Adrenal gland (tissue), 5 donors: ENCODE results near the gene PTPRD.

Experiments used
- POLR2A ChIP-seq, 2 donors: fragments of 450-650 bp; IDR thresholded peaks; one replicate each; pipeline ENCODE4 v1.6.1; 2017; ENCODE audit warnings: antibody characterized with exemption in 2 of 2, mild to moderate bottlenecking in 2 of 2, moderate library complexity in 1 of 2
- TF ChIP-seq, protein P1 (sequence below), 6 experiments: fragments of 450-650 bp in 4 of 6; fragments of 200-600 bp in 2 of 6; sonication (generic) in 1 of 6; IDR thresholded peaks; 1 replicate in 5 of 6; 2 replicates in 1 of 6; pipeline versions ENCODE4 v1.5.1 to v1.8.0; 2016 to 2021; ENCODE audit warnings: antibody characterized with exemption in 6 of 6, mild to moderate bottlenecking in 2 of 6, moderate library complexity in 1 of 6
- donor health status: DM: no; HTN: no; CAD: no.

DNA sequence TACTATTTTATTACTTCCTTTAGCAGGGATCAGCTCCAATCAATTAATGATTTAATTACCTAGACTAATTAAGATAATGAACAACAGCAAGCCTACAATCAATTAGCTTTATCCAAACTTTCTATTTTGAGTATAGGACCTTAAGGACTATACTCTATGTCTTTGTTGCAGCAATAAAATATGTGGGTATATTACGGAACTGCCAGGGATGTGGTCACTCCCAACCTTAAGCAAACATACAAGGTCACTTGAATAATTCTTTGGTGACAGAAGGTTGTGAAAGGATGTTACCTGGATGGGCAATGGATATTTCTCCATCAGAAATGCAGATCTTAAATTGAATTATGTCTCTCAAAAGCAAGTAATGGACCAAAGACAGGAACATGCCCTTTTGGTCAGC lies 1905.8 kb downstream of the PTPRD start:
- TF ChIP-seq, protein P1, sequence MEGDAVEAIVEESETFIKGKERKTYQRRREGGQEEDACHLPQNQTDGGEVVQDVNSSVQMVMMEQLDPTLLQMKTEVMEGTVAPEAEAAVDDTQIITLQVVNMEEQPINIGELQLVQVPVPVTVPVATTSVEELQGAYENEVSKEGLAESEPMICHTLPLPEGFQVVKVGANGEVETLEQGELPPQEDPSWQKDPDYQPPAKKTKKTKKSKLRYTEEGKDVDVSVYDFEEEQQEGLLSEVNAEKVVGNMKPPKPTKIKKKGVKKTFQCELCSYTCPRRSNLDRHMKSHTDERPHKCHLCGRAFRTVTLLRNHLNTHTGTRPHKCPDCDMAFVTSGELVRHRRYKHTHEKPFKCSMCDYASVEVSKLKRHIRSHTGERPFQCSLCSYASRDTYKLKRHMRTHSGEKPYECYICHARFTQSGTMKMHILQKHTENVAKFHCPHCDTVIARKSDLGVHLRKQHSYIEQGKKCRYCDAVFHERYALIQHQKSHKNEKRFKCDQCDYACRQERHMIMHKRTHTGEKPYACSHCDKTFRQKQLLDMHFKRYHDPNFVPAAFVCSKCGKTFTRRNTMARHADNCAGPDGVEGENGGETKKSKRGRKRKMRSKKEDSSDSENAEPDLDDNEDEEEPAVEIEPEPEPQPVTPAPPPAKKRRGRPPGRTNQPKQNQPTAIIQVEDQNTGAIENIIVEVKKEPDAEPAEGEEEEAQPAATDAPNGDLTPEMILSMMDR (IDR thresholded peaks at IDR 0.05): no peak
- no peak for TF ChIP-seq POLR2A (IDR thresholded peaks at IDR 0.05)
